HFFc6 (cell line): Measurements from ENCODE around the gene TFB2M. TPM values are rescaled to one million over a fixed set of nuclear protein-coding genes. Genes with fewer than 3 reads are reported as not detected.

Experiments
- DNase-seq: peaks from one replicate; pipeline ENCODE4 v3.0.0-alpha.2; 2018
- H3K27ac Mint-ChIP-seq: 2 replicates; pipeline ENCODE4 v1.8.0; 2020; ENCODE audit warnings: mild to moderate bottlenecking, mixed read lengths
- H3K27me3 Mint-ChIP-seq: 2 replicates; pipeline ENCODE4 v1.8.0; 2021; ENCODE audit warnings: mild to moderate bottlenecking, moderate library complexity, mixed read lengths; ENCODE audit not compliant: insufficient read depth
- H3K36me3 Mint-ChIP-seq: 2 replicates; pipeline ENCODE4 v1.8.0; 2021; ENCODE audit warnings: low read depth, mixed read lengths
- H3K4me1 Mint-ChIP-seq: 2 replicates; pipeline ENCODE4 v1.8.0; 2020; ENCODE audit warnings: low read depth, mixed read lengths
- H3K4me3 Mint-ChIP-seq: 2 replicates; pipeline ENCODE4 v1.8.0; 2020; ENCODE audit warnings: mild to moderate bottlenecking, moderate library complexity, mixed read lengths
- H3K9me3 Mint-ChIP-seq: 2 replicates; pipeline ENCODE4 v1.8.0; 2020; ENCODE audit warnings: mild to moderate bottlenecking, mixed read lengths
- CTCF ChIP-seq: fragments of 200-600 bp; sonication (generic); IDR thresholded peaks from 2 replicates; pipeline ENCODE4 v1.5.0; 2021; ENCODE audit warnings: antibody characterized with exemption, mild to moderate bottlenecking
- total RNA-seq, 6 experiments: library from RNA; stranded (reverse); fragmentation: NEBNext Ultra II Directional; extraction: Animal tissue kit (Norgen Biotek cat#: 25700); gene quantifications; 2 replicates in 1 of 6; 3 replicates in 5 of 6; pipeline ENCODE4 v1.2.3, GENCODE V29; 2021

The TFB2M gene
- total RNA-seq, 6 experiments from 2014 or later: 21.2 to 25.0 (median 23.0) TPM

GRCh38 chr1:246526915-246527314 lies 39.1 kb downstream of the TFB2M start:
- no peak for TF ChIP-seq CTCF
- no peak overlapping the region for H3K27ac Mint-ChIP-seq

GRCh38 chr1:246526380-246526779 lies 39.7 kb downstream of the TFB2M start:
- H3K36me3 Mint-ChIP-seq: peaks cover 16% of the 10 kb centered on the region
- no peak overlapping the region for H3K27ac Mint-ChIP-seq
- peaks cover 24% of the 10 kb centered on the region for H3K9me3 Mint-ChIP-seq
- peaks cover 6% of the 10 kb centered on the region for H3K4me1 Mint-ChIP-seq
- peaks cover 17% of the 10 kb centered on the region for H3K27me3 Mint-ChIP-seq
- no peak for DNase-seq
- TF ChIP-seq CTCF: no peak
- no peak overlapping the region for H3K4me3 Mint-ChIP-seq

More at GRCh38 chr1:246526915-246527314, 39.1 kb downstream of the TFB2M start:
- H3K4me3 Mint-ChIP-seq: no peak overlapping the region
- H3K4me1 Mint-ChIP-seq: peaks cover 6% of the 10 kb centered on the region
- no peak for DNase-seq
- peaks cover 25% of the 10 kb centered on the region for H3K9me3 Mint-ChIP-seq
- H3K36me3 Mint-ChIP-seq: peaks cover 16% of the 10 kb centered on the region
- peaks cover 18% of the 10 kb centered on the region for H3K27me3 Mint-ChIP-seq

- no peak overlapping the region for H3K27ac Mint-ChIP-seq
- H3K4me3 Mint-ChIP-seq: no peak overlapping the region
- H3K4me1 Mint-ChIP-seq: no peaks in the 10 kb centered on the region
- peaks cover 48% of the 10 kb centered on the region for H3K9me3 Mint-ChIP-seq
- peaks cover 22% of the 10 kb centered on the region for H3K36me3 Mint-ChIP-seq
- H3K27me3 Mint-ChIP-seq: peaks cover 13% of the 10 kb centered on the region
- no peak for DNase-seq
- TF ChIP-seq CTCF: no peak
Observed at GRCh38 chr1:246519514-246519913, 46.5 kb downstream of the TFB2M start.

- Mint-ChIP-seq H3K9me3 (peaks cover 56% of the 10 kb centered on the region), H3K4me1 (no peaks in the 10 kb centered on the region), H3K36me3 (peaks cover 25% of the 10 kb centered on the region), H3K27ac (no peak overlapping the region), H3K4me3 (no peak overlapping the region), H3K27me3 (peaks cover 13% of the 10 kb centered on the region)
- no peak for DNase-seq
- TF ChIP-seq CTCF: no peak
Observed at GRCh38 chr1:246518456-246519205, 47.4 kb downstream of the TFB2M start.

GRCh38 chr1:246517391-246517790 lies 48.7 kb downstream of the TFB2M start:
- Mint-ChIP-seq H3K27ac (no peak overlapping the region), H3K36me3 (peaks cover 25% of the 10 kb centered on the region), H3K9me3 (peaks cover 60% of the 10 kb centered on the region), H3K4me3 (no peak overlapping the region), H3K4me1 (no peaks in the 10 kb centered on the region), H3K27me3 (peaks cover 6% of the 10 kb centered on the region)
- TF ChIP-seq CTCF: no peak
- no peak for DNase-seq
